Neuronal stem cell (in vitro differentiated cells): Measurements from ENCODE around the gene PIGN.

Experiments used
- DNase-seq: peaks from one replicate; pipeline ENCODE4 v3.0.0-alpha.2; 2013; ENCODE audit warnings: low spot score
- H2AFZ ChIP-seq: one replicate; pipeline ENCODE4 v1.6.1; 2013; ENCODE audit warnings: mild to moderate bottlenecking, low read length, inconsistent platforms
- H2AK5ac ChIP-seq: 2 replicates; pipeline ENCODE4 v1.6.1; 2013; ENCODE audit warnings: low read depth, mild to moderate bottlenecking, inconsistent platforms, low read length, moderate library complexity, mixed read lengths
- H2BK120ac ChIP-seq: 2 replicates; pipeline ENCODE4 v1.6.1; 2013; ENCODE audit warnings: low read depth, mild to moderate bottlenecking, inconsistent platforms, low read length, moderate library complexity, mixed read lengths
- H2BK12ac ChIP-seq: one replicate; pipeline ENCODE4 v1.6.1; 2013; ENCODE audit warnings: low read length, inconsistent platforms
- H2BK15ac ChIP-seq: 2 replicates; pipeline ENCODE4 v1.6.1; 2013; ENCODE audit warnings: mild to moderate bottlenecking, low read length, inconsistent platforms, mixed read lengths
- H2BK5ac ChIP-seq: one replicate; pipeline ENCODE4 v1.6.1; 2013; ENCODE audit warnings: inconsistent platforms, mild to moderate bottlenecking, low read length, moderate library complexity
- H3K14ac ChIP-seq: one replicate; pipeline ENCODE4 v1.6.1; 2013; ENCODE audit warnings: low read length, inconsistent platforms
- H3K18ac ChIP-seq: 2 replicates; pipeline ENCODE4 v1.6.1; 2013; ENCODE audit warnings: low read length, inconsistent platforms
- H3K23ac ChIP-seq: 2 replicates; pipeline ENCODE4 v1.6.1; 2013; ENCODE audit warnings: low read depth, mild to moderate bottlenecking, mixed read lengths, low read length, inconsistent platforms; ENCODE audit not compliant: poor library complexity
- H3K27ac ChIP-seq: replicated peaks from 3 replicates; pipeline ENCODE4 v1.5.1; 2013; ENCODE audit warnings: low read length, inconsistent platforms
- H3K27me3 ChIP-seq, 3 experiments: 2 replicates each; pipeline ENCODE4 v1.6.1; 2013; ENCODE audit warnings: low read length in 3 of 3, mild to moderate bottlenecking in 2 of 3, inconsistent platforms in 1 of 3, low read depth in 1 of 3, mixed read lengths in 1 of 3, moderate library complexity in 1 of 3; ENCODE audit not compliant: control insufficient read depth in 3 of 3, insufficient read depth in 3 of 3
- H3K36me3 ChIP-seq, 2 donors: replicated peaks in 1 of 2; 2 replicates each; pipeline ENCODE4 v1.6.1; 2013; ENCODE audit warnings: low read length in 2 of 2; ENCODE audit not compliant: control insufficient read depth in 2 of 2, insufficient read depth in 2 of 2
- H3K4ac ChIP-seq: 2 replicates; pipeline ENCODE4 v1.6.1; 2013; ENCODE audit warnings: inconsistent platforms, mild to moderate bottlenecking, low read length, moderate library complexity
- H3K4me1 ChIP-seq, 2 donors: 1 replicate in 1 of 2; 2 replicates in 1 of 2; pipeline ENCODE4 v1.6.1; 2013; ENCODE audit warnings: low read length in 2 of 2, low read depth in 1 of 2; ENCODE audit not compliant: control insufficient read depth in 2 of 2, insufficient read depth in 1 of 2
- H3K4me2 ChIP-seq: one replicate; pipeline ENCODE4 v1.6.1; 2013; ENCODE audit warnings: mild to moderate bottlenecking, low read length, inconsistent platforms; ENCODE audit not compliant: insufficient read depth, poor library complexity, severe bottlenecking
- H3K4me3 ChIP-seq, 2 donors: 2 replicates each; pipeline ENCODE4 v1.5.1; 2013; ENCODE audit warnings: low read length in 2 of 2, mild to moderate bottlenecking in 2 of 2, inconsistent platforms in 1 of 2, moderate library complexity in 1 of 2
- H3K79me1 ChIP-seq: one replicate; pipeline ENCODE4 v1.6.1; 2013; ENCODE audit warnings: low read depth, mild to moderate bottlenecking, inconsistent platforms, low read length, moderate library complexity
- H3K9ac ChIP-seq: one replicate; pipeline ENCODE4 v1.6.1; 2013; ENCODE audit warnings: mild to moderate bottlenecking, low read depth, low read length, inconsistent platforms; ENCODE audit not compliant: poor library complexity
- H3K9me3 ChIP-seq, 2 donors: replicated peaks in 1 of 2; 2 replicates each; pipeline versions ENCODE3 to v1.6.1; 2013; ENCODE audit warnings: low read length in 2 of 2, mild to moderate bottlenecking in 2 of 2, inconsistent platforms in 1 of 2, low read depth in 1 of 2, mixed read lengths in 1 of 2, moderate library complexity in 1 of 2; ENCODE audit not compliant: control insufficient read depth in 2 of 2, insufficient read depth in 1 of 2
- H4K8ac ChIP-seq: one replicate; pipeline ENCODE4 v1.6.1; 2013; ENCODE audit warnings: low read depth, mild to moderate bottlenecking, inconsistent platforms, low read length, moderate library complexity
- H4K91ac ChIP-seq: one replicate; pipeline ENCODE4 v1.6.1; 2013; ENCODE audit warnings: low read length, low read depth, mild to moderate bottlenecking, inconsistent platforms; ENCODE audit not compliant: poor library complexity
- WGBS, 2 donors: extraction: QIAGEN DNeasy Blood & Tissue Kit; methylation state at CpG; one replicate each; pipeline ENCODE4 v1.1.7; 2013; ENCODE audit warnings: missing lambda C conversion rate in 2 of 2, mixed read lengths in 1 of 2; ENCODE audit not compliant: insufficient read length in 2 of 2, insufficient replicate concordance in 1 of 2; ENCODE audit errors: extremely low coverage in 2 of 2; 5-methylcytosine and 5-hydroxymethylcytosine counted together

The PIGN gene

DNA sequence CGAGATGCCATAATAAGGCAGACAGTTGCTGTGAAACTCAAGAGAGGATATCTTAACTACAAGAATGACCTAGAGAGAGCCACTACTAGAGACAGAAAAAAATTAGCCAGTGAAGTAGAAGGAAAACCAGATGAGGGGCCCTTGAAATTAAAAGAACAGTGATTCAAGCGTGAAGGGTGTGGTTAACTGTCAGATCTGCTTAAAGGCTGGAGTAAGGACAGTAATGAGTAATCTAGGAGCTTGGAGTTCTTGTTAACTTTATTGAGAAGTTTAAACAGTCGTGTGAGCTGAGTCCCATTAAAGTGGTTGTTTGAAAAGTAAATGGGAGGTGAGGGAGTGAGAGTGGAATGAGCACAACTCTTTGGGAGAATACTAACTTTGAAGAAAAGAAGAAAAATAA is 21.3 kb downstream of the PIGN start:
- no peak overlapping the region for H4K91ac ChIP-seq
- no peak overlapping the region for H3K4ac ChIP-seq
- no peak overlapping the region for H3K18ac ChIP-seq
- H2AK5ac ChIP-seq = no peak overlapping the region
- H3K36me3 ChIP-seq = no peaks in the 10 kb centered on the region
- no peak overlapping the region for H4K8ac ChIP-seq
- no peak overlapping the region for H2AFZ ChIP-seq
- H3K9ac ChIP-seq = no peak overlapping the region
- no peak overlapping the region for H3K4me2 ChIP-seq
- H3K27me3 ChIP-seq = no peaks in the 10 kb centered on the region
- no peak overlapping the region for H2BK5ac ChIP-seq
- H3K9me3 ChIP-seq = peaks cover 0 to 4% of the 10 kb centered on the region in 2 donors
- no peak overlapping the region for H2BK12ac ChIP-seq
- no peaks in the 10 kb centered on the region for H3K4me1 ChIP-seq
- H3K79me1 ChIP-seq = no peaks in the 10 kb centered on the region
- H3K23ac ChIP-seq = no peak overlapping the region
- H3K27ac ChIP-seq = no peak overlapping the region
- no peak for DNase-seq
- H3K14ac ChIP-seq = no peak overlapping the region
- H2BK120ac ChIP-seq = no peak overlapping the region
- no peak overlapping the region for H2BK15ac ChIP-seq
- H3K4me3 ChIP-seq = no peak overlapping the region
- WGBS, 2 donors = no CpG with 5 or more reads among the region's 3 CpGs

- H3K27ac ChIP-seq = no peak overlapping the region
- peaks cover 0 to 4% of the 10 kb centered on the region in 2 donors for H3K9me3 ChIP-seq
- H4K8ac ChIP-seq = no peak overlapping the region
- no peak overlapping the region for H3K14ac ChIP-seq
- no peaks in the 10 kb centered on the region for H3K4me1 ChIP-seq
- H3K4me2 ChIP-seq = no peak overlapping the region
- H3K4me3 ChIP-seq = no peak overlapping the region
- no peak overlapping the region for H2BK120ac ChIP-seq
- no peak for DNase-seq
- H3K4ac ChIP-seq = no peak overlapping the region
- H3K27me3 ChIP-seq = no peaks in the 10 kb centered on the region
- H2AK5ac ChIP-seq = no peak overlapping the region
- H3K23ac ChIP-seq = no peak overlapping the region
- H3K36me3 ChIP-seq = no peaks in the 10 kb centered on the region
- H4K91ac ChIP-seq = no peak overlapping the region
- no peak overlapping the region for H2AFZ ChIP-seq
- H2BK12ac ChIP-seq = no peak overlapping the region
- H3K9ac ChIP-seq = no peak overlapping the region
- no peaks in the 10 kb centered on the region for H3K79me1 ChIP-seq
- WGBS, 2 donors = 100% methylated on average over 1 of the region's 5 CpGs; no CpG with 5 or more reads in 1 of the 2 donors
- H2BK15ac ChIP-seq = no peak overlapping the region
- no peak overlapping the region for H2BK5ac ChIP-seq
- no peak overlapping the region for H3K18ac ChIP-seq
These were observed 21.9 kb downstream of the PIGN start for GRCh38 chr18:62164855-62165487.

DNA sequence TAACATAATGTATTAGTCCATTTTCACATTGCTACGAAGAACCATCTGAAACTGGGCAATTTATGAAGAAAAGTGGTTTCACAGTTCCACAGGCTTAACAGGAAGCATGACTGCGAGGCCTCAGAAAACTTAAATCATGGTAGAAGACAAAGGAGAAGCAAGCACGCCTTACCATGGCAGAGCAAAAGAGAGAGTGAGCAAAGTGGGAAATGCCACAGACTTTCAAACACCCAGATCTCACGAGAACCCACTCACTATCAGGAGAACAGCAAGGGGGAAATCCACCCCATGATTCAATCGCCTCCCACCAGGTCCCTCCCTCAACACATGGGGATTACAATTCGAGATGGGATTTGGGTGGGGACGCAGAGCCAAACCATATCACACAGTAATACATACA is 22.5 kb downstream of the PIGN start:
- Histone ChIP-seq H4K8ac (no peak overlapping the region), H2BK15ac (no peak overlapping the region), H3K14ac (no peak overlapping the region), H3K9ac (no peak overlapping the region), H3K79me1 (no peaks in the 10 kb centered on the region), H4K91ac (no peak overlapping the region), H3K27me3 (no peaks in the 10 kb centered on the region), H3K36me3 (peaks cover 0 to 3% of the 10 kb centered on the region in 2 donors), H3K23ac (no peak overlapping the region), H2AK5ac (no peak overlapping the region), H2BK120ac (no peak overlapping the region), H2AFZ (no peak overlapping the region), H2BK5ac (no peak overlapping the region), H3K4me1 (no peaks in the 10 kb centered on the region), H3K27ac (no peak overlapping the region), H3K18ac (no peak overlapping the region), H3K4me2 (no peak overlapping the region), H3K4ac (no peak overlapping the region), H3K9me3 (peaks cover 0 to 4% of the 10 kb centered on the region in 2 donors), H2BK12ac (no peak overlapping the region), H3K4me3 (no peak overlapping the region)
- no CpG with 5 or more reads among the region's 7 CpGs for WGBS, 2 donors
- no peak for DNase-seq

GRCh38 chr18:62157843-62158242 is 29.0 kb downstream of the PIGN start:
- Histone ChIP-seq H3K9ac (no peak overlapping the region), H4K8ac (no peak overlapping the region), H3K23ac (no peak overlapping the region), H2AK5ac (no peak overlapping the region), H3K27me3 (no peaks in the 10 kb centered on the region), H2BK5ac (no peak overlapping the region), H3K4me3 (no peak overlapping the region), H3K79me1 (no peaks in the 10 kb centered on the region), H3K9me3 (no peaks in the 10 kb centered on the region), H2BK120ac (no peak overlapping the region), H3K36me3 (peaks cover 0 to 30% of the 10 kb centered on the region in 2 donors), H3K4ac (no peak overlapping the region), H2AFZ (no peak overlapping the region), H3K14ac (no peak overlapping the region), H2BK12ac (no peak overlapping the region), H3K4me2 (no peak overlapping the region), H3K4me1 (no peaks in the 10 kb centered on the region), H2BK15ac (no peak overlapping the region), H3K18ac (no peak overlapping the region), H4K91ac (no peak overlapping the region), H3K27ac (no peak overlapping the region)
- WGBS, 2 donors = no CpG with 5 or more reads among the region's 1 CpG
- DNase-seq = no peak
